HepG2 (cell line): ENCODE measurements around the gene MLST8. TPM values are rescaled to one million over a fixed set of nuclear protein-coding genes. Genes with fewer than 3 reads are reported as not detected.

Source experiments
- ATAC-seq: fragments of 200-7000 bp; cut with Tn5 transposase; 3 replicates; pipeline ENCODE4 v1.9.1; 2020; ENCODE audit warnings: mild to moderate bottlenecking, moderate library complexity
- BruUV-seq: library from RNA; stranded (reverse); fragments of 400-500 nt; replicated peaks from 2 replicates; lab custom pipeline; 2021; lab: Mats Ljungman, UMichigan
- CTCF ChIA-PET: fragments of 300-600 bp; formaldehyde crosslinking; extraction: SDS; loops from one replicate; lab custom pipeline; 2021; ENCODE audit warnings: low total read pairs, inconsistent platforms, low intra/inter-chr PET ratio; lab: Yijun Ruan, JAX
- POLR2A ChIA-PET: fragments of 350-600 bp; sonication (Branson Sonifier 250); formaldehyde crosslinking; loops from one replicate; lab custom pipeline; 2020; ENCODE audit warnings: antibody characterized with exemption, inconsistent platforms; lab: Yijun Ruan, JAX
- DNase-seq: peaks from one replicate; pipeline ENCODE4 v3.0.0-alpha.2; 2015; ENCODE audit warnings: low spot score
- FAIRE-seq: peaks from 3 replicates; lab custom pipeline; 2011; peaks lifted over from hg19 to GRCh38; lab: Jason Lieb, UNC
- H2AFZ ChIP-seq: one replicate; pipeline ENCODE4 v1.6.1; 2011; ENCODE audit warnings: low read length, inconsistent platforms
- H3K27ac ChIP-seq: fragments of 300-600 bp; 3 replicates; pipeline ENCODE4 v1.8.0; 2011; ENCODE audit warnings: mixed run types, mild to moderate bottlenecking, mixed read lengths, low read length, inconsistent platforms; ENCODE audit not compliant: insufficient read depth; ENCODE audit errors: extremely low read length
- H3K27me3 ChIP-seq, 2 experiments: fragments of 200-600 bp in 1 of 2; 2 replicates in 1 of 2; 3 replicates in 1 of 2; pipeline versions ENCODE4 v1.6.0 to v1.8.0; 2011; ENCODE audit warnings: low read length in 2 of 2, mild to moderate bottlenecking in 2 of 2, moderate library complexity in 2 of 2, inconsistent platforms in 1 of 2; ENCODE audit not compliant: insufficient read depth in 2 of 2, control insufficient read depth in 1 of 2
- H3K36me3 ChIP-seq, 2 experiments: fragments of 200-600 bp in 1 of 2; replicated peaks in 1 of 2; 2 replicates in 1 of 2; 3 replicates in 1 of 2; pipeline versions ENCODE4 v1.5.1 to v1.8.0; 2011; ENCODE audit warnings: low read length in 2 of 2, inconsistent platforms in 1 of 2; ENCODE audit not compliant: insufficient read depth in 2 of 2, control insufficient read depth in 1 of 2
- H3K4me1 ChIP-seq: 2 replicates; pipeline ENCODE4 v1.5.1; 2012; ENCODE audit warnings: low read length, inconsistent platforms; ENCODE audit not compliant: insufficient read depth
- H3K4me2 ChIP-seq: 2 replicates; pipeline ENCODE4 v1.6.0; 2011; ENCODE audit warnings: low read depth, low read length, inconsistent platforms
- H3K4me3 ChIP-seq, 3 experiments: fragments of 200-600 bp in 1 of 3; sonication (generic), shearing (Covaris generic) in 1 of 3; replicated peaks in 1 of 3; 2 replicates each; pipeline ENCODE4 v1.5.1; 2011 to 2016; ENCODE audit warnings: low read length in 3 of 3, inconsistent platforms in 2 of 3, low read depth in 2 of 3, mild to moderate bottlenecking in 2 of 3, control low read depth in 1 of 3, mixed read lengths in 1 of 3; ENCODE audit not compliant: insufficient read depth in 1 of 3
- H3K79me2 ChIP-seq: one replicate; pipeline ENCODE4 v1.6.1; 2011; ENCODE audit warnings: low read length, inconsistent platforms; ENCODE audit not compliant: insufficient read depth
- H3K9ac ChIP-seq: 2 replicates; pipeline ENCODE4 v1.6.0; 2011; ENCODE audit warnings: mild to moderate bottlenecking, low read depth, low read length, inconsistent platforms; ENCODE audit not compliant: insufficient read depth
- H3K9me3 ChIP-seq: 2 replicates; pipeline ENCODE4 v1.5.1; 2012; ENCODE audit warnings: mild to moderate bottlenecking, low read length
- H4K20me1 ChIP-seq: 2 replicates; pipeline ENCODE4 v1.6.0; 2011; ENCODE audit warnings: inconsistent platforms, mild to moderate bottlenecking, low read length, moderate library complexity; ENCODE audit not compliant: insufficient read depth
- CENPT ChIP-seq: sonication (generic); formaldehyde crosslinking; IDR thresholded peaks from 2 replicates; pipeline ENCODE4 v1.8.0; 2022; ENCODE audit warnings: low read depth, mild to moderate bottlenecking, moderate library complexity, missing genetic modification reagents
- FLYWCH1 ChIP-seq: sonication (generic); formaldehyde crosslinking; IDR thresholded peaks from 2 replicates; pipeline ENCODE4 v1.8.1; 2023; ENCODE audit warnings: mild to moderate bottlenecking, missing genetic modification reagents
- GATAD2A ChIP-seq: IDR thresholded peaks from 2 replicates; pipeline ENCODE4 v1.6.1; 2016
- JUNB ChIP-seq: sonication (generic); formaldehyde crosslinking; IDR thresholded peaks from 2 replicates; pipeline ENCODE4 v1.8.0; 2022; ENCODE audit warnings: missing genetic modification reagents, mild to moderate bottlenecking, borderline replicate concordance
- MED13 ChIP-seq: sonication (generic); formaldehyde crosslinking; IDR thresholded peaks from 2 replicates; pipeline ENCODE4 v1.5.0; 2020; ENCODE audit warnings: missing genetic modification reagents
- MIXL1 ChIP-seq: IDR thresholded peaks from 2 replicates; pipeline ENCODE4 v1.6.1; 2016
- RCOR2 ChIP-seq: IDR thresholded peaks from 2 replicates; pipeline ENCODE4 v1.6.1; 2016; ENCODE audit warnings: missing biosample characterization, missing genetic modification reagents
- ZNF282 ChIP-seq: fragments of 450-650 bp; IDR thresholded peaks from 2 replicates; pipeline ENCODE4 v1.6.1; 2018; ENCODE audit not compliant: partially characterized antibody
- ZNF383 ChIP-seq: sonication (generic); formaldehyde crosslinking; IDR thresholded peaks from 2 replicates; pipeline ENCODE4 v1.4.0; 2020; ENCODE audit warnings: missing genetic modification reagents, mild to moderate bottlenecking, borderline replicate concordance
- ZNF747 ChIP-seq: sonication (generic); formaldehyde crosslinking; IDR thresholded peaks from 2 replicates; pipeline ENCODE4 v1.8.1; 2023; ENCODE audit warnings: missing genetic modification reagents, mild to moderate bottlenecking, borderline replicate concordance
- WGBS: methylation state at CpG from one replicate; pipeline ENCODE4 v1.1.6; 2017; ENCODE audit warnings: low lambda C conversion rate; 5-methylcytosine and 5-hydroxymethylcytosine counted together
- in situ Hi-C: cut with HindIII; loops from 2 replicates; pipeline ENCODE4 v1.10.0; 2017; ENCODE audit warnings: low pct_unique_long_range_greater_than_20kb; ENCODE audit not compliant: extremely low pct_ligation_motif_present
- intact Hi-C: fragments of 100-400 bp; cut with micrococcal nuclease; formaldehyde crosslinking; loops from one replicate; pipeline ENCODE4 v1.10.0; 2022; ENCODE audit not compliant: unreplicated experiment
- polyA plus RNA-seq, 8 experiments: library from polyadenylated mRNA; depleted of rRNA in 3 of 8; stranded (reverse) in 7 of 8; unstranded in 1 of 8; fragments of >200 nt; fragmentation: Illumina TruSeq in 4 of 8; extraction: Trizol in 4 of 8; gene quantifications; 2 replicates each; pipeline versions ENCODE4 v1.2.1 to v1.2.3, GENCODE V29; 2011 to 2016; ENCODE audit warnings: low read depth in 4 of 8, missing spikeins in 1 of 8, mixed read lengths in 1 of 8; ENCODE audit not compliant: insufficient read depth in 1 of 8
- total RNA-seq, 5 experiments: library from RNA; depleted of rRNA; stranded (reverse); fragments of >200 nt; fragmentation: Illumina TruSeq; extraction: Trizol; gene quantifications; 2 replicates each; pipeline ENCODE4 v1.2.3, GENCODE V29; 2016; ENCODE audit warnings: low read depth in 1 of 5
- TF ChIP-seq, protein P1 (sequence below): sonication (generic); formaldehyde crosslinking; IDR thresholded peaks from 2 replicates; pipeline ENCODE4 v1.4.0; 2020; ENCODE audit warnings: mild to moderate bottlenecking, missing genetic modification reagents, borderline replicate concordance
- TF ChIP-seq, protein P2 (sequence below): IDR thresholded peaks from 2 replicates; pipeline ENCODE4 v1.6.1; 2016; ENCODE audit warnings: mild to moderate bottlenecking
- TF ChIP-seq, protein P3 (sequence below): IDR thresholded peaks from 2 replicates; pipeline ENCODE4 v1.6.1; 2016; ENCODE audit warnings: low read depth
- TF ChIP-seq, protein P4 (sequence below): sonication (generic); formaldehyde crosslinking; IDR thresholded peaks from 2 replicates; pipeline ENCODE4 v1.8.1; 2023; ENCODE audit warnings: mild to moderate bottlenecking, inconsistent platforms, moderate library complexity, missing genetic modification reagents, borderline replicate concordance

The MLST8 gene
- total and polyA plus RNA-seq, 2 of the 13 experiments (the other 11 are each of a cell fraction or from before 2014, with no cell fraction given): 30.8 to 72.7 TPM

DNA sequence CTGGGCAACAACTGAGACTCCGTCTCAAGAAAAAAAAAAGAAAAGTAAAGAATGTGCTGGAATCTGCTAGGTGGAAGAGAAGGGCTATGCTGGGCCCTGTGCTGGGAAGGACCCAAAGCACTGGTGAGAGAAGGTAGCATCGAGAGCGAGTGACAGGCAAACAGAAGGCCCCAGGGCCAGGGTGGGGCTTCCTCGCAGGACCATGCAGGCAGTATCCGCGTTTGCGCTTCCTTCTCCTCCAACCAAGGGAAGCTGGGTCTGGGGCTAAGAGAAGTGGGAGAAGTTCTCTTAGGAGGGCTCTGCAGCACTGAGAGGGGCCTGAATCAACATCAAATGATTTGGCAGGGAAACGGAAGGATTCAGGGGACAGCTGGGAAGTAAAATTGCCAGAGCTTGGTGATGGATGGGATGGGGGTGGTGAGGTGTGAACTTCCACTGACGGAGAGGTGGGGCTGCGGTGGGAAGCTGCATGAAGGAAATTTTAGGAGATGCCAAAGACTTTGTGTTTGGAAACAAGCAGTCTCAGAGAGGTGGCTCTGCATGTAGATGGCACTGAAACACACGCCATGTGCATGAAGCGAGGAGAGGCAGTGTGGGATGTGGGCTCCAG is 51.4 kb downstream of the MLST8 start (continued):
- TF ChIP-seq, protein P1, sequence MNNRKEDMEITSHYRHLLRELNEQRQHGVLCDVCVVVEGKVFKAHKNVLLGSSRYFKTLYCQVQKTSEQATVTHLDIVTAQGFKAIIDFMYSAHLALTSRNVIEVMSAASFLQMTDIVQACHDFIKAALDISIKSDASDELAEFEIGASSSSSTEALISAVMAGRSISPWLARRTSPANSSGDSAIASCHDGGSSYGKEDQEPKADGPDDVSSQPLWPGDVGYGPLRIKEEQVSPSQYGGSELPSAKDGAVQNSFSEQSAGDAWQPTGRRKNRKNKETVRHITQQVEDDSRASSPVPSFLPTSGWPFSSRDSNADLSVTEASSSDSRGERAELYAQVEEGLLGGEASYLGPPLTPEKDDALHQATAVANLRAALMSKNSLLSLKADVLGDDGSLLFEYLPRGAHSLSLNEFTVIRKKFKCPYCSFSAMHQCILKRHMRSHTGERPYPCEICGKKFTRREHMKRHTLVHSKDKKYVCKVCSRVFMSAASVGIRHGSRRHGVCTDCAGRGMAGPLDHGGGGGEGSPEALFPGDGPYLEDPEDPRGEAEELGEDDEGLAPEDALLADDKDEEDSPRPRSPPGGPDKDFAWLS (CRISPR knock-in tag): no peak
- TF ChIP-seq, protein P2, sequence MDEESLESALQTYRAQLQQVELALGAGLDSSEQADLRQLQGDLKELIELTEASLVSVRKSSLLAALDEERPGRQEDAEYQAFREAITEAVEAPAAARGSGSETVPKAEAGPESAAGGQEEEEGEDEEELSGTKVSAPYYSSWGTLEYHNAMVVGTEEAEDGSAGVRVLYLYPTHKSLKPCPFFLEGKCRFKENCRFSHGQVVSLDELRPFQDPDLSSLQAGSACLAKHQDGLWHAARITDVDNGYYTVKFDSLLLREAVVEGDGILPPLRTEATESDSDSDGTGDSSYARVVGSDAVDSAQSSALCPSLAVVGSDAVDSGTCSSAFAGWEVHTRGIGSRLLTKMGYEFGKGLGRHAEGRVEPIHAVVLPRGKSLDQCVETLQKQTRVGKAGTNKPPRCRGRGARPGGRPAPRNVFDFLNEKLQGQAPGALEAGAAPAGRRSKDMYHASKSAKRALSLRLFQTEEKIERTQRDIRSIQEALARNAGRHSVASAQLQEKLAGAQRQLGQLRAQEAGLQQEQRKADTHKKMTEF: no peak
- TF ChIP-seq MIXL1 (CRISPR knock-in tag): no peak
- TF ChIP-seq FLYWCH1: no peak

DNA sequence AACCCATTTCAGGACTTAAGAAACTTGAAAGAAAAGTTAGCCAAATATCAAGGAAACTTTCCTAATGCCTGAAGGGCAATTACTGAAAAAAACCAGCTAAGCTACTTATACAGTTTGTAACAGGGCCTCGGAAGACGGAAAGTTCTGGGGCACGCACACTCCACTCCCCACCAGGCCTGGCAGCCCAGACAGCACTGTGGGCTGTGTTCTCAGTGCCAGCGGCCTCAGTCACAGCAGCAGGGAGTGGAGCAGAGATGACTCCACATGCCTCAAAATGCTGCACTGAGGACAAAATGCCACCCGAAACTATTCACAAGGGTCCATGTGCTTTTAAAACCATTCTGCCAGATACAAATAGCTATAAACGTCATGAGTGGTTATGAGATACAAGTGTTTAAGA is 52.5 kb downstream of the MLST8 start:
- ATAC-seq (no peak), DNase-seq (no peak), FAIRE-seq (no peak)
- intact Hi-C loops: no loop called here
- 95% methylated on average over 6 of the region's 6 CpGs for WGBS
- H3K79me2 ChIP-seq: peaks cover 13% of the 10 kb centered on the region
- POLR2A ChIA-PET: no interaction called here
- no peak overlapping the region for H3K27ac ChIP-seq
- H3K9ac ChIP-seq: no peak overlapping the region
- no peaks in the 10 kb centered on the region for H4K20me1 ChIP-seq
- no peak overlapping the region for H3K4me3 ChIP-seq
- in situ Hi-C loops: no loop called here
- peaks cover 5% of the 10 kb centered on the region; the same call in 1 of the 2 replicates for H3K4me1 ChIP-seq
- no peak overlapping the region for H3K4me2 ChIP-seq
- no peaks in the 10 kb centered on the region for H3K27me3 ChIP-seq
- BruUV-seq: no TSS peak
- CTCF ChIA-PET: no interaction called here
- H2AFZ ChIP-seq: no peak overlapping the region
- H3K36me3 ChIP-seq: peaks cover 17 to 86% of the 10 kb centered on the region in 2 experiments
- H3K9me3 ChIP-seq: no peaks in the 10 kb centered on the region
- TF ChIP-seq, protein P3, sequence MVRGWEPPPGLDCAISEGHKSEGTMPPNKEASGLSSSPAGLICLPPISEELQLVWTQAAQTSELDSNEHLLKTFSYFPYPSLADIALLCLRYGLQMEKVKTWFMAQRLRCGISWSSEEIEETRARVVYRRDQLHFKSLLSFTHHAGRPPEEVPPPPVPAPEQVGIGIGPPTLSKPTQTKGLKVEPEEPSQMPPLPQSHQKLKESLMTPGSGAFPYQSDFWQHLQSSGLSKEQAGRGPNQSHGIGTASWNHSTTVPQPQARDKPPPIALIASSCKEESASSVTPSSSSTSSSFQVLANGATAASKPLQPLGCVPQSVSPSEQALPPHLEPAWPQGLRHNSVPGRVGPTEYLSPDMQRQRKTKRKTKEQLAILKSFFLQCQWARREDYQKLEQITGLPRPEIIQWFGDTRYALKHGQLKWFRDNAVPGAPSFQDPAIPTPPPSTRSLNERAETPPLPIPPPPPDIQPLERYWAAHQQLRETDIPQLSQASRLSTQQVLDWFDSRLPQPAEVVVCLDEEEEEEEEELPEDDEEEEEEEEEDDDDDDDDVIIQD (CRISPR knock-in tag): no peak
- TF ChIP-seq ZNF383 (CRISPR knock-in tag) (no peak), GATAD2A (no peak), ZNF747 (CRISPR knock-in tag) (no peak), JUNB (CRISPR knock-in tag) (no peak), ZNF282 (no peak), RCOR2 (CRISPR knock-in tag) (no peak), CENPT (no peak), MED13 (no peak)
- TF ChIP-seq, protein P4, sequence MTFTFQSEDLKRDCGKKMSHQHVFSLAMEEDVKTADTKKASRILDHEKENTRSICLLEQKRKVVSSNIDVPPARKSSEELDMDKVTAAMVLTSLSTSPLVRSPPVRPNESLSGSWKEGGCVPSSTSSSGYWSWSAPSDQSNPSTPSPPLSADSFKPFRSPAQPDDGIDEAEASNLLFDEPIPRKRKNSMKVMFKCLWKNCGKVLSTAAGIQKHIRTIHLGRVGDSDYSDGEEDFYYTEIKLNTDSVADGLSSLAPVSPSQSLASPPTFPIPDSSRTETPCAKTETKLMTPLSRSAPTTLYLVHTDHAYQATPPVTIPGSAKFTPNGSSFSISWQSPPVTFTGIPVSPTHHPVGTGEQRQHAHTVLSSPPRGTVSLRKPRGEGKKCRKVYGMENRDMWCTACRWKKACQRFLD (CRISPR knock-in tag): no peak
